Middle frontal gyrus (tissue), 1 donor: ENCODE results near the gene LRRC1.

Experiments
- DNase-seq: peaks from one replicate; pipeline ENCODE4 v3.0.0-alpha.2; 2015; ENCODE audit warnings: low spot score; ENCODE audit errors: extremely low spot score

The LRRC1 gene

DNA sequence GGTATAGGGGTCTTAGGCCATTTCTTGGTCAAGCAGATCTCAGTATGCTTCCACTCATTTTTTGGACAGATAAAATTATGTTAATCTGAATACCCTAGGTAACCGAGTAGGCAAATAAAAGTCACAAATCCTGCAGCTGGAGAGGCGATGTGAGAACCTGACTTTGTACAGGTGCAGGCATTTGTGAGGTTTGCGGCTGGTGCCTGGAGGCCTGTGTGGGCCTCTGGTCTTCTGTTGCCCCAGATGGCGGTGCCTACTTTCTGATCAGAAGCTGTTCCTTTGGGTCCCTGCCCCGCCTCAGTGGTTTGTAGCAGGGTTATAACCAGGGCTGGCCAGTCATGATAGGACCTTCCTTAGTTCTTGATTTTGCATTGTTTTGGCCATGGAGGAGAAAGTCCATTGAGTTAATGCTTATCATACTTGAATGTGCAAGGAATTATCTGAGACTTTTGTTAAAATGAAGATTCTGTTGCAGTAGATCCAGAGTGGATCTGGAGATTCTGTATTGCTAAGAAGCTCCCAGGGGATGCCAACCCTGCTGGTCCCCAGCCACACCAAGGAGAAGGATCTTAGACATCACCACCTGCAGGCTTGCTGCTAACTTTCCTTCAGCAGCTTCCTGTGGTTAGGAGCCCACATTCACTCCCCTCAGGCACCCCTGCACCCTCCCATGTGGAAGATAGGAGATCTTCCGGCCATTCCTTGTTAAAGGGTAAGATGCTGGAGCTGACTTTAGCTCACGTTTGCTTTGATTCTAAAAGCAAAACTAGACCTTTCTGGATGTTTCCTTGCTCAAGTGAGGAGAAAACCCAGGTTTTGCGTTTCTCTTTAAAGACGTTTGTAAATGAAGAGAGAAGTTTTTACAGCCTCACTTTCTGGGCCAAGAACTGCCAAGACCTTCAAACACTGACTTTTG lies 50.7 kb downstream of the LRRC1 start:
- no peak for DNase-seq

DNA sequence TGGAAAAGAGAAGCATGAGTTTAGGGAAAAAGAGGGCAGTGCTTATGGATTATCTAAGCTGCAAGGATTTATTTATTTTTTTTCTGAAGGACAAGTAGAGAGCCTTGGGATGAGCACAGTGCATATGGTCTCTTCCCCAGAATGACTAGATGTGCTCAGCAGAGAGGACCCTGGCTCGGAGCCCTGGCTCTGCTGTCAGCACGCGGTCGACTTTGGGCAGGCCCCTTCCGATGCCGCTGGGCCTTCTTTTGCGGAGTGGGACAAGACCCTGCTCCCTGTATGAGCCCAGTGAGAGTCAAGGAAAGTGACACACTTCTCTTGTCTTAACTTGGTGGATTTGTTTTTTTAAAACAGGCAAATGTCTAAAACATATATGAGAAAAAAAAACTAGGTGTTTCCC lies 51.4 kb downstream of the LRRC1 start:
- DNase-seq, result no peak

DNA sequence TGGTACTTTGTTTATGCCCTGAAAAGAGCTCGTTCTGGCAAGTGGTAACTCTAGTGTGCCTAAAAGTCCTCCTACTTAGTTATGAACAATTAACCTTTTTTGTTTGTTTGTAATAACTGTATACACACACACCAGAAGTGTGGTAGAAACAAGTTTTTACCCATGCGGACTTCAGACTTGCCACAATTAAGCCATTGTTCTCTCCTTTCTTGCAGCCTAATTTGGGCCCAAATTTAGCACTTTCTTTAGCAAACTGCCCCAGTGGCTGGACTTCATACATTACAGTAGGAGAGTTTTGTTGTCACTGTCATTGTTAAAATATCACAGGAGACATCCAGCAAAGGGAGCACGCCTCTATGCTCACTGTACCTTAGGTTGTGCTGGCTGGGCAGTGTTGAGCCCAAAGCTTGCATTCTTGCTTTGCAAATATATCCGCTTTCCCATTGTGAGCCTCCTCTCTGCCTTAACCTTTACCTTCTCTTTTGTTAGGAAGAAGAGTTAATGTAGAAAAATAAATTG lies 53.0 kb downstream of the LRRC1 start:
- no peak for DNase-seq

DNA sequence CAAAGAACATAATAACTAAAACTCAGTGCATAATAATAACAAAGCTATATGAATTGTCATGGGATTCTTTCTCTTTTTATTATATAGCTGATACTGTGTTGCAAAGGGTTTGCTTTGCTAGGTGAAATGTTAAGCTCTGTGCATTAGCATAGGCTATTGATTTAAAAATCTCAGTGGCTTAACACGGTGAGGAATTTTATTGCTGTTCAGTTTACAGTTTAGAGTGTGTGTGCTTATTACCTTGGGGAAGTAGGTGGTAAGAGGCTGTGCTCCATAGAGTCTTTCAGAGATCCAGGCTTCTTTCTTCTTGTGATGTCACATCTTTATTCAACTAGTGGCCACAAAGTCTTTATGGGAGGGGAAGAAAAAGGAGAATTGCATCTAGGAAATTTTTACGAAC lies 55.7 kb downstream of the LRRC1 start:
- DNase-seq, result no peak

DNA sequence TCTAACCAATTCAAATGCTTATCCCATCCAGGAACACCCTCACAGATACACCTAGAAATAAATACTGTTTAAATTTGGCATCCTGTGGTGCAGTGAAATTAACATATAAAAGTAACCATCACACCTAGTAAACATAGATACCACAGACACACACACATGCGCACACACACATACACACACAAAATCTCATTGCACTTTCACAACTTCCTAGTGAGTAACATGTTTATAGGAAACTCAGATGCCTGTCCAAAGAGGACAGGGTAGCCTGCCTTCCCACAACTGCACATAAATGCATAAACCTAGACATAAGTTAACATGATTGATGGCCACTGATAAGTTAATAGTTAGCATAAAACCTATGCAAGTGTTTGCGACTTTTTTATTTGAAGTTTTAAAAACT lies 56.8 kb downstream of the LRRC1 start:
- no peak for DNase-seq

DNA sequence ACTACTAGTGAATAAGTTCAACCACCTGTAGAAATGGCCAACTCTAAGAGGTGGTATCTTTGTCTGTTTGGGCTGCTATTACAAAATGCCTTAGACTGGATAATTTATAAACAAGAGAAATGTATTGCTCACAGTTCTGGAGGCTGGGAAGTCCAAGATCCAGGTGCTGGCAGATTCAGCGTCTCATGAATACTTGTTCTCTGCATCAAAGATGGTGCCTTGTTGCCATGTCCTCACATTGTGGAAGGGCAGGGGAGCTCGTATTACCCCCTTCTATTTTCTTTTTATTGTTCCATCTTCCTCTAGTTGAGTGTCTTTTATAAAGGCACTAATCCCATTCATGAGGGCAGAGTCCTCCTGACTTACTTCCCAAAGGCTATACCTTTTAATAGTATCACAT lies 58.0 kb downstream of the LRRC1 start:
- no peak for DNase-seq

DNA sequence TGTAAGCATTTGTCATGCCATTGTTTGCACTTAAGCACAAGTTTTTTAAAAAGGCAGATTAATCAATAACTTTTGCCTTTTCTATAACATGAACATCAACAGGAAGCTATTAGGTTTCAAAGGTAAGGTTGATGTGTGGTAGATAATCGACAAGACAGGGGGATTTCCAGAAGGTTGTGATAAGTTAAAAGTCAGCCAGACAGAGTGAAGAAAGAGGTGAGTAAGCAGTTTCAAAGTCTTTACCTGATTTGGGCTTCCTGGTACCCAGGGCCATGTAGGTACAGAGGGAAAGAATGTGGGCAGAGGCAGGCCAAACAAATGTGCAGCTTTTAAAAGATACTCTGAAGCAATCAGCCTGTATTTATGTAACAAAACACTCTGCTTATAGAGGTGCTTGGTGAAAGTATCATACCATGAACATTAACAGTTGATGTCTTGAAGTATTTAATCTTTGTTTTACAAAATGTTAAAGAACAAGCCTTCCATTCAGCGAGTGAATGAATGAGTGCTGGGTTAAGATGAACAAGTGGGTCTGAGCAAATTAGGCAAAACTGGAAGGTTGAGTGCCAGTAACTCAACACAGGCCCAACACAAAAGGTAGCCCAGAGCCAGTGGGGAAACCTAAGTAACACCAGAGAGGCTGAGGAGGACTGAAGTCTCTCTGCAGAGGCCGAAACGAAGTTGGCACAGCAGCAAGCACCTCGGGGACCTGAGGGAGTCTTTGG lies 60.2 kb downstream of the LRRC1 start:
- DNase-seq, result no peak

DNA sequence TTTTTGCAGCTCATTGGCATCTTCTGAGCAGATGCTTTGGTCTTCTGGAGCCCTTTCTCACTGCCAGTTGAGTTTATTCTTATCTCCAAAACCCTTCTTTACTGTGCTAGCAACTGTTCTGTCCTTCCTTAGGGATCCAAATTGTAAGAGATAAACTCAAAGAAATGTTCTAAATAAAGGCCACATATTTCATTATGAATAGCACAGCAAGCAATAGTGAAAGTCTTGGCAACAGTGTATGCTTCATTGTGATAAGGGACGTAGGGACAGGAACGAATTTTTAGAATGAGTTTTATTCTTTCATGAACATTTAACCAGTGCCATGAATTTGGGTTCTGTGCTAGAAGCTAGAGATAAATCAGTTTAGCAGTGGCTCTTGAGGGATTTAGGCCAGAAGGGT lies 61.1 kb downstream of the LRRC1 start:
- no peak for DNase-seq

DNA sequence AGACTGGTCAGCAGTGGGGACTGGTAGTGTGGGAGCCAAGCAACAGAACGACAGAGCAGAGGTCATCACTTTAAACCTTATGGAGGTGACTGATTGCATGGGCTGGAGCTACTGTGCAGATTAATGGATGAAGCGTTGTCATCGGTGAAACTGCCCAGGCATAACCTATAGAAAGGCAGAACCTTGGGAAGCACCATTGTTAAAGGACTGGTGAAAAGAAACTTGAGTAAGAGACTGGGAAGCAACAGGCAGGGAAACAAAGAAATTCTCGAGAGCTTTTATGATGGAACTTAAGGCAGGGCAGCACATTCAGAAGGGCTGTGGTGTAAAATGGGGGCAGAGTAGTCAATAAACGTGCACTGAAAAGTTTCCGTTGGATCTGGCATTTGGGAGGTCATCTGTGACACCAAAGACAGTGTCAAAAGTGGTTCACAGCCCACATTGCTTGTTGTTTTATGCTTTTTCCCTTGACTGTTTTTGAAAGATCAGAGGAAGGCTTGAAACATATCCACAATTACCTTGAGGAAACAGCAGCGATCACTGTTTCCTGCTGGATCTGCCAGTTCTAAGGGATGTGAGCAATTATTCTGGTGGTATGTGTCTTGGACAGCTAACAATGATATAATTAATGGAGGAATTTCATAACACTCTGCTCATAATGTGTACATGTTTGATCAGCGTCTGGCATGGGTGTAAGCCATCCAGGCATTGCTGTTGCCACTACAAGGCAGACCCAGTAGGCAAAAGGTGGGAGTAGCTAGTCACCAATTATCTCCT lies 62.7 kb downstream of the LRRC1 start:
- no peak for DNase-seq

DNA sequence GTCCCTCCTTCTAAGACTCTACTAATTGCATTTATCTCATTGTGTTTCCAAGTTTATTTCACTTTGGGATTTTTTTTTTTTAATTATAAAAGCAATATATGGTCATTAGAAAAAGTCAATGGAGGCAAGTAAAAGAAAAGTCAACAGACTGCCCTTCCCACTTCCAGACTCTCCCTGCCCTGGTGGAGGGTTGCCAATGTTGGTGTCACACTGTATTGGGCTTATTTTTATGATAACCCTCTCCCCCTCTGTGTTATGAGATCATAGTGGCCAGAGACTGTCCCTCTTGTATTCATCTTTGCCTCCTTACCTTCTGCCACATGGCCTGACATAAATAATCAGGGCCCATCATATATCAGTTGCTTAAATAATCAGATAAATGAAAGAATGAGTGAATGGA lies 63.4 kb downstream of the LRRC1 start:
- DNase-seq, result no peak

DNA sequence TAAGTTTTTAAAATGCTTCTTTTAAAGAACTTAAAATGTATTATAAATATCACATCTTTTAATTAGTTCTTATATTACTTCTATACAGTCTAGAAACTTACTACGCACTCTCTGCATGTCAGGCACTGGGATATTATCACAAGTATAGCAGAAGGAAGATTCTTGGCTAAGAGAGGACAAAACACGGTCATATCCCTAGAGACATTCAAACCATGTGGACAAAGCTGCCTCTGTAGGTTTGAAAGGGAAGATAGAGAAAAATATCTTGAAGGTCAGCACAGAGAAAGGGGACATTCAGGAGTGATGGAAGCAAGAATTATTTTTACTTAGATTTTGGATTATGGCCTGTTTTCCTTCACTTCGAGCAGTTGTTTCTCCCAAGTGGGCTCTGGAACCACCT lies 64.1 kb downstream of the LRRC1 start:
- no peak for DNase-seq

DNA sequence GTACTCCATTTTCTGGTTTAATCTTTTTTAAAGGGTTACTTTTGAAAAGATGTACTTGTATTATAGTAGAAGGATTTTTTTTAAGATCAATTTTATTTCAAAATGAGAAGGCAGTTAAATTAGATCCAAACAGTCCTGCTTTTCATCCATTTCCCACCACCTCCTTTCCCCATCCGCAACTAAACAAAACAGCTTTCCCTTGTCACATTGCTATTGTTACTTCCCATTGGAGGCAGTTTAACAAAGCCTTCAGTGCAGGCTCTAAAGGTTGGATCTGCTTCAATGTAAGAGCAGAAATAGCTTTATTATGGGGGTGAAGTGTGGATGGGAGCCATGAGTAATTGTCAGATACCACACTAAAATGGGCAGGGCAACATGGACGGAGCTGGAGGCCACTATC lies 65.7 kb downstream of the LRRC1 start:
- DNase-seq, result no peak

DNA sequence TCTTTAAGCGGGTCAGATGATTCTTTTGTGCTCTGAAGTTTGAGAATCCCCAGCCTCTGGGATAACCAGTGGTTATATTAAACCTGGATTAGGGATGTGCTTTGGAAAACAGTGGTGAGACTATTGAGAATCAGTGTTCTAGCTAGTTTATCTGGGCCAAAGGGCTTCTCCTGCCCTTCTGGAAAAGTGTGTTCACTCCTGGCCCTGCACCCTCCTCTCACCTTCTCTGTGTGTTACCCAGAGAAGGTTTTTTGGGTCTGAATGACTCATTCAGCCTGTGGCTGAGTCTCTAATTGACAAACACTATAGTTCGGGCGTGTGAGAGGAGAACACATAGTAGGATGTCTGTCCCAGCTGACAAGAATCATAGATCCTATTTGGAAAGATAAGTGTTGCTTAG lies 66.7 kb downstream of the LRRC1 start:
- DNase-seq, result no peak

DNA sequence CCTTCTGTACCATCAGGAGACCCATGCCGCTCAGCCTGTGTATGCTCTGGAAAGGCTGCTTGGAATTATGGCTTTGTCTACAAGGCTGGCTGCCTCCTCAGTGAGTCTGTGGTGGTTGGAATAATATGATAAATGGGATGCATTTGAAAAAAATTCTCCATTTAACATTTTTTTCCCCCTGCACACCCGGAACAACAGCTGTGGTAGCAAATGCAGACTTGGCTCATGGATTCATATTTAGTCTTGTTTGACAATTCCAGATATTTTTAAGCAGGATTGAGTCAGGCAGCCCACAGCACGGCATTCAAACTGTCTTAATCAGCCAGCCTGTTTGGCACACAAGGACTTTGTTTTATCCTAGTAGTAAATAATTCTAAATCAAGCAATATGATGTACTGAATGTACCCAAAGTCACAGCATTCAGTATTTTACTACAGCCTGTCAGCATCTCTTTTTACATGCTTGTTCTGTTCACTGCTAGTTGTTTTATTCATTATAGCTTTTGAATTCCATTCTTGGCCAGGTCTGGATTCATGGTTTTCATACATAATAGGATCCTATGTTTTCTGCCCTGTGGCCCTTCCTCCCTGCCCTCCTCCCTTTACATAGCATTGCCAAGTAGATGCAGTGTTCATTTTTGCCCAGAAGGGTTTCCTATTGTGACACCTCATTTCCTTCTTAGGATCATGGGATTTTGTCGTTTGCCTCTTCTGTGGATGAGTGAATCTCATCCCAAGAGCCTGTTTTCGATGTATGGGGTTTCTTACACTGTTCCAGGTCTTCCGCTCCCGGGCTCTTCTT lies 68.1 kb downstream of the LRRC1 start:
- DNase-seq, result peak; percentile 70

DNA sequence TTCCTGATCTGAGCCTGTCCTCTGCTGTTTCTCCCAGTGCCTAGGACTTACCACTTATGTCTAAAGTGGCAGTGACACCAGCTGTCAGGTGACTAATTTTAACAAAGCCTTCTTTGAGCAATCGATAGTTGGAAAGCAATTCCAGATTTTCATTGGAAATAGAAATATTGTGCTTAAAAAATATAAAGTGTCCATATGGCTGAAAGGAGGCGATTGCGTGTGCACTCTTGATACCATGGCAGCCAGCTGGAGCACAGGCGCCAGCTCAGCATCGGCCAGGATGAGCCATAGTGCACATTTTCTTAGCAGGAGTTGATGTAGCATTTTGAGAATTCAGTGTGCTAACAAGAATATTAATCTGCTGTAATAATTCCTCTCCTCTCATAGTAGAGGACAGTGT lies 70.0 kb downstream of the LRRC1 start:
- no peak for DNase-seq

DNA sequence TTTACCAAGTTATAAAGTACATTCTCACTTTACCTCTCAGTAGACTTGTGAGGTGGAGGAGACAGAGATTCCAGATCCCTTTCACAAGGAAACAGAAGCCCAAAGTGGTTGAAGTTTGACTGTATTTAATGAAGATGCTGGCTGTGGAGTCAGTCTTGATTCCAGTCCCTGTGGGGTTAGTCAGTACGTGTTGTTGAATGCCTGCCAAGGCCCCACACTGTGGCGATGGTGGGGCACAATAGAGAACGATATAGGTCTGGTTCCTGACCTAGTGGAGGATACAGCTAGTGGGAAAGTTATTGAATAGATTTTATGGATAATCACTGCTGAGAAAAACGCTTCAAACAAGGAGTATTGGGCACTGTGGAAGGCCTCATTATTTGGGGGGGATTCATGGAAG lies 71.4 kb downstream of the LRRC1 start:
- DNase-seq, result no peak

DNA sequence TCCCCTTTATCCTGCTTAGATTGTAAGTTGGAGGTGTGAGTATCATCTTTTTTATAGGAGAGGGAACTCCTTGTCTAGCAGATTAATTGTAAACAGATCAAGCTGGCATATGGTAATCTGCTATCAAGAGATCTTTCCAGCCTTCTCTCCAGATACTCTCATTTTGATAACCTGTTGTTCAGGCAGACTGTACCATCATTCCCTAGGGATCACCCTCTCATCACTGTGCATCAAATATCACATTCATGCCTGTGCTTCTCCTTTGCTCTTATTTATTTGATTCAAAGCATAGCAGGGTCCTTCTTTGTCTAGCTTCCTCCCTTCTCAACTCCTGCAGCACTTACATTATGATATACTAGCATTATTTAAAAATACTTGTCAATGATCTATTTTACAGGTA lies 73.8 kb downstream of the LRRC1 start:
- no peak for DNase-seq

DNA sequence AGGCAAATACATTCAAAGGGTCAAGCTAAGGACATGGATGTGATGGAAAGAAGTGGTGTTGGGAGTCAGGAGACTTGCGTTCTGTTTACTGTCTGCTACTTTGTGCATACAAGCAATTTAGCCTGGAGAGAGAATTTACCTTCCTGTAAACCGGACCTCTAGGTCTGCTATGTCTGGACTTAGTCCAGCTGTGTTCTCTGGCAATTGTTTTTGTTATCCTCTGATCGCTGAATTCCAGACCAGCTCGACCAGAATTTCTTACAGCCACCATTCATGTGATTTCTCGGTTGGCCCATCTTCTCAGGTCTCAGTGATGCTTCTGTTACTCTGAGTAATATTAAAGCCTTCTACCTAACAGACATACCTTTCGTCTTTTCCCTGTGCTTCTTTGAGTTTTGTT lies 75.2 kb downstream of the LRRC1 start:
- no peak for DNase-seq

DNA sequence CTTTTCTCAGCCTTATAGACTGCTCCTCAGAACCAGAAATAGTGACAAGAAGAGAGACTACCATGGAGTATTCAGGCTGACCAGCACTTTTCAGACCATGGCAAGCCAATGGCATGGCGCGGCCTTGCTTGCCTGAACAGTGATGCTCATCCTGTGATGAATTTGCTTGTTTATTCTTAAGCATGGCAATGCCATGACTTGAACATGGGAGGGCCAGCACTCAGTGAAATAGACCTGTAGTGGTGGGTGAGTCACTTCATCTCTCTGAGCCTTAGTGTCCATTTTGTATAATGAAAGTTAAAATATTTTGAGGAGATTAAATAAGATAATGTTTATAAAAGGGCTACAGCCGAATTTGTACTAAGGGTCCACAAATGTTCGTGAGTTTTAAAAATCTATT lies 79.1 kb downstream of the LRRC1 start:
- DNase-seq, result no peak

DNA sequence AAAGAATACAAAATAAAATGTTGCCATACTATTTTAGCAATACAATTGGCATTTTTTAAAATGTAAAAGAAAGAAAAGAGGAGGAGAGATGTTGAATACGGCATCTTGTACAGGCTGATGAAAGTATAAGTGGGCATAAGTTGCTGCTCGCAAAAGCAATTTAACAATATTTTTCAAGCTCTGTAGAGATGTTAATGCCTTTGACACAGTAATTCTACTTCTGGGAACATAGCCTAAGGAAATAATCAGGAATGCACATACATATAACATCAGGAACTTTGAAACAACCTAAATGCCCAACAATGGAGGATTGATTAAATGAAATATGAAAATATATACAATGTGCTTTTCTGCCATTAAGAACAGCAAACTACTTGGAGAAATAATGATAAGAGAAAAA lies 80.2 kb downstream of the LRRC1 start:
- DNase-seq, result no peak

DNA sequence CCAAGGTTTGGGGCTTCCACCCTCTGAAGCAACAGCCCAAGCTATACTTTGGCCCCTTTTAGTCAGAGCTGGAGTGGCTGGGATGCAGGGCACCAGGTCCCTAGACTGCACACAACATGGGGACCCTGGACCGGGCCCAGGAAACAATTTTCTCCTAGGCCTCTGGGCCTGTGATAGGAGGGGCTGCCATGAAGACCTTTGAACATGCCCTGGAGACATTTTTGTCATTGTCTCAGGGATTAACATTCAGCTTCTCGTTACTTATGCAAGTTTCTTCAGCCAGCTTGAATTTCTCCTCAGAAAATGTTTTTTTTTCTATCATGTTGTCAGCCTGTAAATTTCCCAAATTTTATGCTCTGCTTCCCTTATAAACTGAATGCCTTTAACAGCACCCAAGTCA lies 82.3 kb downstream of the LRRC1 start:
- no peak for DNase-seq
